HepG2 (cell line): ENCODE data around the gene WDR47. TPM values are rescaled to one million over a fixed set of nuclear protein-coding genes. Genes with fewer than 3 reads are reported as not detected.

Experiments
- ARHGAP35 ChIP-seq: sonication (generic); formaldehyde crosslinking; IDR thresholded peaks from 2 replicates; pipeline ENCODE4 v1.9.0; 2022; ENCODE audit warnings: mild to moderate bottlenecking, inconsistent platforms, moderate library complexity, missing genetic modification reagents, borderline replicate concordance
- CEBPB ChIP-seq: IDR thresholded peaks from 2 replicates; pipeline ENCODE4 v1.6.1; 2011; ENCODE audit warnings: low read depth, low read length, improper control_type of control experiment, borderline replicate concordance
- DMAP1 ChIP-seq: IDR thresholded peaks from 2 replicates; pipeline ENCODE4 v1.6.1; 2016
- DNMT1 ChIP-seq: sonication (generic); formaldehyde crosslinking; IDR thresholded peaks from 2 replicates; pipeline ENCODE4 v1.5.1; 2020; ENCODE audit warnings: mild to moderate bottlenecking, missing genetic modification reagents
- GLMP ChIP-seq: sonication (generic); formaldehyde crosslinking; IDR thresholded peaks from 2 replicates; pipeline ENCODE4 v1.9.0; 2021; ENCODE audit warnings: missing genetic modification reagents, mild to moderate bottlenecking, borderline replicate concordance
- KLF9 ChIP-seq: IDR thresholded peaks from 2 replicates; pipeline ENCODE4 v1.6.1; 2016; ENCODE audit warnings: low read depth
- MYNN ChIP-seq: sonication (generic); formaldehyde crosslinking; IDR thresholded peaks from 2 replicates; pipeline ENCODE4 v1.4.0; 2020; ENCODE audit warnings: mild to moderate bottlenecking, low read depth, missing genetic modification reagents
- REST ChIP-seq, 2 experiments: IDR thresholded peaks; 2 replicates each; pipeline ENCODE4 v1.6.1; 2011 to 2012; ENCODE audit warnings: low read length in 2 of 2, borderline replicate concordance in 1 of 2, low read depth in 1 of 2, mild to moderate bottlenecking in 1 of 2, moderate library complexity in 1 of 2
- SMARCC2 ChIP-seq: fragments of 450-650 bp; IDR thresholded peaks from 2 replicates; pipeline ENCODE4 v1.6.1; 2017; ENCODE audit warnings: antibody characterized with exemption, mild to moderate bottlenecking
- ZBTB20 ChIP-seq: sonication (generic); formaldehyde crosslinking; IDR thresholded peaks from 2 replicates; pipeline ENCODE4 v1.8.1; 2023; ENCODE audit warnings: missing genetic modification reagents, low read depth, mild to moderate bottlenecking, borderline replicate concordance
- ZBTB34 ChIP-seq: sonication (generic); formaldehyde crosslinking; IDR thresholded peaks from 2 replicates; pipeline ENCODE4 v1.8.0; 2022; ENCODE audit warnings: mild to moderate bottlenecking, missing genetic modification reagents
- ZNF407 ChIP-seq: sonication (generic); formaldehyde crosslinking; IDR thresholded peaks from one replicate; pipeline ENCODE4 v1.5.1; 2020; ENCODE audit warnings: mild to moderate bottlenecking, missing genetic modification reagents; ENCODE audit errors: not compliant biosample characterization
- ZNF547 ChIP-seq: sonication (generic); formaldehyde crosslinking; IDR thresholded peaks from 2 replicates; pipeline ENCODE4 v1.5.1; 2020; ENCODE audit warnings: mild to moderate bottlenecking, missing genetic modification reagents
- ZNF768 ChIP-seq: sonication (generic); formaldehyde crosslinking; IDR thresholded peaks from 2 replicates; pipeline ENCODE4 v1.4.0; 2020; ENCODE audit warnings: missing genetic modification reagents
- polyA plus RNA-seq, 8 experiments: library from polyadenylated mRNA; depleted of rRNA in 3 of 8; stranded (reverse) in 7 of 8; unstranded in 1 of 8; fragments of >200 nt; fragmentation: Illumina TruSeq in 4 of 8; extraction: Trizol in 4 of 8; gene quantifications; 2 replicates each; pipeline versions ENCODE4 v1.2.1 to v1.2.3, GENCODE V29; 2011 to 2016; ENCODE audit warnings: low read depth in 4 of 8, missing spikeins in 1 of 8, mixed read lengths in 1 of 8; ENCODE audit not compliant: insufficient read depth in 1 of 8
- total RNA-seq, 5 experiments: library from RNA; depleted of rRNA; stranded (reverse); fragments of >200 nt; fragmentation: Illumina TruSeq; extraction: Trizol; gene quantifications; 2 replicates each; pipeline ENCODE4 v1.2.3, GENCODE V29; 2016; ENCODE audit warnings: low read depth in 1 of 5

The WDR47 gene
- total and polyA plus RNA-seq, 2 of the 13 experiments (the other 11 are each of a cell fraction or from before 2014, with no cell fraction given), result 4.3 to 5.9 TPM

- peak; percentile 28; the same call in 1 of the 2 replicates for TF ChIP-seq CEBPB
- no peak for TF ChIP-seq GLMP (CRISPR knock-in tag)
- no peak for TF ChIP-seq KLF9 (CRISPR knock-in tag)
- no peak for TF ChIP-seq MYNN
- peak; percentile 68; the same call in 1 of the 2 replicates for TF ChIP-seq ZBTB34 (CRISPR knock-in tag)
- no peak for TF ChIP-seq REST (IDR thresholded peaks at IDR 0.05; ENCODE audit: borderline replicate concordance in 1 of 2, low read depth in 1 of 2, low read length in 2 of 2)
- TF ChIP-seq ZNF407 (CRISPR knock-in tag), result no peak
- no peak for TF ChIP-seq DNMT1 (CRISPR knock-in tag)
- TF ChIP-seq SMARCC2, result no peak
- no peak for TF ChIP-seq ZNF547 (CRISPR knock-in tag)
- TF ChIP-seq ARHGAP35, result no peak
- TF ChIP-seq DMAP1, result no peak
- TF ChIP-seq ZBTB20, result no peak
- TF ChIP-seq ZNF768 (CRISPR knock-in tag), result no peak
These were observed 42.0 kb upstream of the WDR47 start (continued) for GRCh38 chr1:109083923-109084322.
